Measurements from ENCODE around the gene CAMTA1.

CAMTA1 gene

DNA sequence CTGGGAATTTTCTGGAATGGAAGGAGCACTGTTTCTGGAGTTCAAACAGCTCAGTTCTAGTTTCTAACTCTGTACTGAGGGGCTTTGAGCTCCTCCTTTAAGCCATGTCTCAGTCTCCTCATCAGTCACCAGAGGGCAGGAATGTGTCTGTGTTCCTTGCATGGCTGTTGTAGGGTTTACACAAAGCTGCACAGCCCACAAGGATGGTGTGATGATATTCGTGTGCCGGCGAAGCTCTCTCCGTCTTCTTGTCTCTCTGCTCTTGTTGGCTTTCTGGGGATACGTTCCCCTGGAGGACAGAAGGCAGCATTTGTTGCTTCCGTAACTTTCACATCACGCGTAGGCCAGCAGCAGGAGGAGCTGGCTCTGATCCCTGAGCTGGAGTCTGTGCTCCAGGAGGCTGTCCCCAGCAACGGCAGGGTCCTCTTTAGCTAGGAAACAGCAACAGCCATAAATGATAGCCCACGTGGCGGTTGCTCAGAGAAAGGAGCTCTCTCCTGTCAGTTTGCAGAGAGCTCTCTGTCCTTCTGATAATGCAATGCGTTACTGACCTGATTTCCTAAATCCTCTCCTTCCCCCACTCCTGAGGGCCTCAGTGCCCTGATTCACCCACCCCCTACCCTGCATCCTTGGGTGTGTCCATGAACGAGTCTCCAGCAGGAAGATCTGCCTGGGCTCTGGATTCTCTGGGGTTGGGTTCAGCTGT, 796.7 kb downstream of the CAMTA1 start:
- Histone ChIP-seq H3K27me3 (ENCODE audit: insufficient read depth, low read length, poor library complexity) (no peaks in the 10 kb centered on the region), H3K4me1 (ENCODE audit: insufficient read depth, low read length) (no peaks in the 10 kb centered on the region), H3K4me2 (ENCODE audit: insufficient read depth, low read length) (no peak overlapping the region), H3K27ac (ENCODE audit: low read length) (no peak overlapping the region), H3K4me3 (ENCODE audit: low read depth in 1 of 2, low read length in 2 of 2) (no peak overlapping the region), H2AFZ (ENCODE audit: low read depth, low read length) (no peak overlapping the region), H3K79me2 (ENCODE audit: insufficient read depth, low read length) (no peaks in the 10 kb centered on the region), H3K9me3 (ENCODE audit: insufficient read depth, low read length, severe bottlenecking) (no peaks in the 10 kb centered on the region), H4K20me1 (ENCODE audit: insufficient read depth, low read length) (peaks cover 12% of the 10 kb centered on the region), H3K9ac (ENCODE audit: low read depth, low read length) (no peak overlapping the region), H3K36me3 (ENCODE audit: insufficient read depth, low read length) (no peaks in the 10 kb centered on the region)
- DNase-seq: no peak
- ATAC-seq (ENCODE audit: insufficient read depth, low read depth): no peak
- TF ChIP-seq CTCF (IDR thresholded peaks at IDR 0.05; ENCODE audit: borderline replicate concordance, extremely low read depth, low read length, poor library complexity, severe bottlenecking): no peak
- no peak for TF ChIP-seq EZH2 (IDR thresholded peaks at IDR 0.05; ENCODE audit: borderline replicate concordance, low read depth, low read length, severe bottlenecking)

DNA sequence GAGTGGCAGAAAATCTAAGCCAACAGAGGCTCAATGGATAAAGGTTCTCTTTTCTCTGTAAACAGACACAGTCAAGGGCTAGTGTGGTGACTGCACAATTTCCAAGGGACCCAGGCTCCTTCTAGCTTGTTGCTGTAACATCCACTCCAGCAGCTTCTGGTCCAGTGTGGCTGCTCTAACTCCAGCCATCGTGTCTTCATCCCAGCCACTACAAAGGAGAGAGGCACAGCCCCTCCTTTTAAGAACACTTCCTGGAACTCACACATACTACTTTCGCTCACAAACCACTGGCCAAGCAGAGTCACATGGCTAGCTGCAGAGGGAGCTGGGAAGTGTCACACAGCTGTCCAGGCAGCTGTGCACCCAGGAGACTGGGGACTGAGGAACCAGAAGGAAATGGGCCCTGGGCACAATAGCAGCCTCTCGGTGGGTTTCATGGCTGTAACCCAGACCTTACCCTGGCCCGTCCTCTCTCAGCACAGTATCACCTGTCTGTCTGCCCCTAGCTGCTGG, 797.3 kb downstream of the CAMTA1 start:
- Histone ChIP-seq H2AFZ (ENCODE audit: low read depth, low read length) (no peak overlapping the region), H4K20me1 (ENCODE audit: insufficient read depth, low read length) (peaks cover 12% of the 10 kb centered on the region), H3K4me3 (ENCODE audit: low read depth in 1 of 2, low read length in 2 of 2) (no peak overlapping the region), H3K79me2 (ENCODE audit: insufficient read depth, low read length) (no peaks in the 10 kb centered on the region), H3K9ac (ENCODE audit: low read depth, low read length) (no peak overlapping the region), H3K4me1 (ENCODE audit: insufficient read depth, low read length) (no peaks in the 10 kb centered on the region), H3K36me3 (ENCODE audit: insufficient read depth, low read length) (no peaks in the 10 kb centered on the region), H3K27me3 (ENCODE audit: insufficient read depth, low read length, poor library complexity) (no peaks in the 10 kb centered on the region), H3K4me2 (ENCODE audit: insufficient read depth, low read length) (no peak overlapping the region), H3K27ac (ENCODE audit: low read length) (no peak overlapping the region), H3K9me3 (ENCODE audit: insufficient read depth, low read length, severe bottlenecking) (no peaks in the 10 kb centered on the region)
- TF ChIP-seq CTCF (IDR thresholded peaks at IDR 0.05; ENCODE audit: borderline replicate concordance, extremely low read depth, low read length, poor library complexity, severe bottlenecking) (no peak), EZH2 (IDR thresholded peaks at IDR 0.05; ENCODE audit: borderline replicate concordance, low read depth, low read length, severe bottlenecking) (no peak)
- DNase-seq: no peak
- ATAC-seq (ENCODE audit: insufficient read depth, low read depth): no peak

GRCh38 chr1:7583291-7584096, 798.2 kb downstream of the CAMTA1 start:
- DNase-seq: no peak
- Histone ChIP-seq H3K27ac (ENCODE audit: low read length) (no peak overlapping the region), H4K20me1 (ENCODE audit: insufficient read depth, low read length) (peaks cover 17% of the 10 kb centered on the region), H3K9ac (ENCODE audit: low read depth, low read length) (no peak overlapping the region), H3K36me3 (ENCODE audit: insufficient read depth, low read length) (no peaks in the 10 kb centered on the region), H3K79me2 (ENCODE audit: insufficient read depth, low read length) (no peaks in the 10 kb centered on the region), H3K4me3 (ENCODE audit: low read depth in 1 of 2, low read length in 2 of 2) (no peak overlapping the region), H3K9me3 (ENCODE audit: insufficient read depth, low read length, severe bottlenecking) (no peaks in the 10 kb centered on the region), H3K4me1 (ENCODE audit: insufficient read depth, low read length) (no peaks in the 10 kb centered on the region), H3K4me2 (ENCODE audit: insufficient read depth, low read length) (no peak overlapping the region), H3K27me3 (ENCODE audit: insufficient read depth, low read length, poor library complexity) (no peaks in the 10 kb centered on the region), H2AFZ (ENCODE audit: low read depth, low read length) (no peak overlapping the region)
- ATAC-seq (ENCODE audit: insufficient read depth, low read depth): no peak
- TF ChIP-seq EZH2 (IDR thresholded peaks at IDR 0.05; ENCODE audit: borderline replicate concordance, low read depth, low read length, severe bottlenecking) (no peak), CTCF (IDR thresholded peaks at IDR 0.05; ENCODE audit: borderline replicate concordance, extremely low read depth, low read length, poor library complexity, severe bottlenecking) (no peak)

All from DND-41 (cell line).